HEK293 (cell line): ENCODE measurements around the gene PRKAG2.

Experiments
- CTCF ChIA-PET: fragments of 350-600 bp; formaldehyde crosslinking; extraction: SDS; loops from one replicate; lab custom pipeline; 2021; ENCODE audit warnings: antibody characterized with exemption; lab: Yijun Ruan, JAX
- POLR2A ChIA-PET: fragments of 300-600 bp; formaldehyde crosslinking; extraction: SDS; loops from one replicate; lab custom pipeline; 2020; ENCODE audit warnings: antibody characterized with exemption, inconsistent platforms; lab: Yijun Ruan, JAX
- H3K27ac ChIP-seq: fragments of 200-500 bp; sonication (Bioruptor generic); 2 replicates; pipeline ENCODE4 v1.5.1; 2014; ENCODE audit warnings: low read depth, low read length, control low read depth, inconsistent platforms; ENCODE audit errors: extremely low read depth
- H3K36me3 ChIP-seq, 2 experiments: fragments of 200-500 bp in 1 of 2; sonication (Bioruptor generic) in 1 of 2; 1 replicate in 1 of 2; 2 replicates in 1 of 2; pipeline ENCODE4 v1.5.1; 2014 to 2017; ENCODE audit warnings: inconsistent platforms in 2 of 2, low read length in 2 of 2; ENCODE audit not compliant: control insufficient read depth in 2 of 2, insufficient read depth in 1 of 2
- H3K4me1 ChIP-seq: fragments of 200-500 bp; sonication (Bioruptor generic); 2 replicates; pipeline ENCODE4 v1.5.1; 2014; ENCODE audit warnings: mild to moderate bottlenecking, low read length, inconsistent platforms; ENCODE audit not compliant: control insufficient read depth, insufficient read depth
- H3K4me3 ChIP-seq: 2 replicates; pipeline ENCODE4 v1.5.1; 2011; ENCODE audit warnings: low read depth, mild to moderate bottlenecking, control low read depth, low read length, moderate library complexity
- H3K9me3 ChIP-seq: fragments of 200-500 bp; sonication (Bioruptor generic); 2 replicates; pipeline ENCODE4 v1.5.1; 2014; ENCODE audit warnings: low read depth, low read length, inconsistent platforms; ENCODE audit not compliant: control insufficient read depth, insufficient read depth
- HOXD13 ChIP-seq: sonication (generic); formaldehyde crosslinking; IDR thresholded peaks from 2 replicates; pipeline ENCODE4 v1.8.0; 2022; ENCODE audit warnings: missing genetic modification reagents, borderline replicate concordance
- KLF1 ChIP-seq: fragments of 450-650 bp; formaldehyde crosslinking; IDR thresholded peaks from 2 replicates; pipeline ENCODE4 v1.5.1; 2016; ENCODE audit warnings: missing biosample characterization, missing genetic modification characterization
- KLF9 ChIP-seq: fragments of 450-650 bp; formaldehyde crosslinking; IDR thresholded peaks from 2 replicates; pipeline ENCODE4 v1.5.1; 2016; ENCODE audit warnings: missing biosample characterization, missing genetic modification characterization, low read depth
- MYNN ChIP-seq: fragments of 450-650 bp; formaldehyde crosslinking; IDR thresholded peaks from 2 replicates; pipeline ENCODE4 v1.5.1; 2016; ENCODE audit warnings: missing biosample characterization, missing genetic modification characterization, borderline replicate concordance
- TRIM28 ChIP-seq: IDR thresholded peaks from 2 replicates; pipeline ENCODE4 v1.6.1; 2011; ENCODE audit warnings: low read length, control low read depth, borderline replicate concordance
- ZFP41 ChIP-seq: fragments of 450-650 bp; formaldehyde crosslinking; IDR thresholded peaks from 2 replicates; pipeline ENCODE4 v1.5.1; 2016; ENCODE audit warnings: missing biosample characterization, missing genetic modification characterization, borderline replicate concordance
- ZNF26 ChIP-seq: fragments of 450-650 bp; formaldehyde crosslinking; IDR thresholded peaks from 2 replicates; pipeline ENCODE4 v1.5.1; 2016; ENCODE audit warnings: missing biosample characterization, missing genetic modification characterization
- ZNF366 ChIP-seq: fragments of 450-650 bp; formaldehyde crosslinking; conservative IDR thresholded peaks from 2 replicates; pipeline ENCODE4 v1.5.1; 2016; ENCODE audit warnings: missing biosample characterization, missing genetic modification characterization
- ZNF394 ChIP-seq: fragments of 450-650 bp; formaldehyde crosslinking; IDR thresholded peaks from 2 replicates; pipeline ENCODE4 v1.5.1; 2016; ENCODE audit warnings: missing biosample characterization, missing genetic modification characterization, mild to moderate bottlenecking, moderate library complexity, borderline replicate concordance
- ZNF530 ChIP-seq: fragments of 450-650 bp; formaldehyde crosslinking; IDR thresholded peaks from 2 replicates; pipeline ENCODE4 v1.5.1; 2016; ENCODE audit warnings: low read depth, missing biosample characterization, missing genetic modification characterization
- ZNF670 ChIP-seq: fragments of 450-650 bp; formaldehyde crosslinking; IDR thresholded peaks from 2 replicates; pipeline ENCODE4 v1.5.1; 2016; ENCODE audit warnings: missing biosample characterization, missing genetic modification characterization, low read depth
- ZNF704 ChIP-seq: fragments of 450-650 bp; formaldehyde crosslinking; IDR thresholded peaks from 2 replicates; pipeline ENCODE4 v1.5.1; 2016; ENCODE audit warnings: missing biosample characterization, missing genetic modification characterization
- ZNF768 ChIP-seq: fragments of 450-650 bp; formaldehyde crosslinking; IDR thresholded peaks from 2 replicates; pipeline ENCODE4 v1.5.1; 2018; ENCODE audit warnings: missing biosample characterization, mild to moderate bottlenecking, missing genetic modification characterization
- TF ChIP-seq, protein P1 (sequence below): fragments of 450-650 bp; formaldehyde crosslinking; IDR thresholded peaks from 2 replicates; pipeline ENCODE4 v1.5.1; 2017; ENCODE audit warnings: missing biosample characterization, missing genetic modification characterization
- TF ChIP-seq, protein P2 (sequence below): fragments of 450-650 bp; formaldehyde crosslinking; IDR thresholded peaks from 2 replicates; pipeline ENCODE4 v1.5.1; 2017; ENCODE audit warnings: missing biosample characterization, mild to moderate bottlenecking, missing genetic modification characterization, moderate library complexity

The PRKAG2 gene

GRCh38 chr7:151756076-151756731, 120.7 kb downstream of the PRKAG2 start:
- TF ChIP-seq HOXD13 (CRISPR knock-in tag) = no peak
- no peak for TF ChIP-seq KLF9 (tag by site-specific recombination)
- no peak for TF ChIP-seq MYNN (tag by site-specific recombination)
- TF ChIP-seq, protein P1, sequence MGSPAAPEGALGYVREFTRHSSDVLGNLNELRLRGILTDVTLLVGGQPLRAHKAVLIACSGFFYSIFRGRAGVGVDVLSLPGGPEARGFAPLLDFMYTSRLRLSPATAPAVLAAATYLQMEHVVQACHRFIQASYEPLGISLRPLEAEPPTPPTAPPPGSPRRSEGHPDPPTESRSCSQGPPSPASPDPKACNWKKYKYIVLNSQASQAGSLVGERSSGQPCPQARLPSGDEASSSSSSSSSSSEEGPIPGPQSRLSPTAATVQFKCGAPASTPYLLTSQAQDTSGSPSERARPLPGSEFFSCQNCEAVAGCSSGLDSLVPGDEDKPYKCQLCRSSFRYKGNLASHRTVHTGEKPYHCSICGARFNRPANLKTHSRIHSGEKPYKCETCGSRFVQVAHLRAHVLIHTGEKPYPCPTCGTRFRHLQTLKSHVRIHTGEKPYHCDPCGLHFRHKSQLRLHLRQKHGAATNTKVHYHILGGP (tag by site-specific recombination) = no peak
- TF ChIP-seq ZNF670 (tag by site-specific recombination) = no peak
- TF ChIP-seq ZNF704 (tag by site-specific recombination) = no peak
- TF ChIP-seq ZNF26 (tag by site-specific recombination) = no peak
- TF ChIP-seq ZNF768 = no peak
- TF ChIP-seq, protein P2, sequence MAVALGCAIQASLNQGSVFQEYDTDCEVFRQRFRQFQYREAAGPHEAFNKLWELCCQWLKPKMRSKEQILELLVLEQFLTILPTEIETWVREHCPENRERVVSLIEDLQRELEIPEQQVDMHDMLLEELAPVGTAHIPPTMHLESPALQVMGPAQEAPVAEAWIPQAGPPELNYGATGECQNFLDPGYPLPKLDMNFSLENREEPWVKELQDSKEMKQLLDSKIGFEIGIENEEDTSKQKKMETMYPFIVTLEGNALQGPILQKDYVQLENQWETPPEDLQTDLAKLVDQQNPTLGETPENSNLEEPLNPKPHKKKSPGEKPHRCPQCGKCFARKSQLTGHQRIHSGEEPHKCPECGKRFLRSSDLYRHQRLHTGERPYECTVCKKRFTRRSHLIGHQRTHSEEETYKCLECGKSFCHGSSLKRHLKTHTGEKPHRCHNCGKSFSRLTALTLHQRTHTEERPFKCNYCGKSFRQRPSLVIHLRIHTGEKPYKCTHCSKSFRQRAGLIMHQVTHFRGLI (tag by site-specific recombination) = no peak
- no peak for TF ChIP-seq ZNF530 (tag by site-specific recombination)
- TF ChIP-seq ZNF366 = no peak
- TF ChIP-seq TRIM28 = no peak
- TF ChIP-seq KLF1 (tag by site-specific recombination) = no peak
- TF ChIP-seq ZFP41 (tag by site-specific recombination) = no peak
- POLR2A ChIA-PET = no interaction called here

GRCh38 chr7:151755131-151755801, 121.6 kb downstream of the PRKAG2 start:
- Histone ChIP-seq H3K36me3 (no peaks in the 10 kb centered on the region), H3K9me3 (no peaks in the 10 kb centered on the region)
- POLR2A ChIA-PET = interaction anchor here (0.6 kb wide), 1 partner anchor 414 kb away, joined by 3 read pairs; the partner anchor contains the start of gene NUB1
- TF ChIP-seq ZNF394 (tag by site-specific recombination) = no peak
- TF ChIP-seq, all 188 proteins: peak for 0
- CTCF ChIA-PET = interaction anchor here (0.6 to 3.1 kb wide), 5 partner anchors 11 to 440 kb away, joined by 3 to 19 read pairs (median 4); no protein-coding TSS in a partner anchor
- no peak overlapping the region for H3K4me3 ChIP-seq
- no peaks in the 10 kb centered on the region for H3K4me1 ChIP-seq
- H3K27ac ChIP-seq = no peak overlapping the region

More at GRCh38 chr7:151756076-151756731, 120.7 kb downstream of the PRKAG2 start:
- Histone ChIP-seq H3K27ac (no peak overlapping the region), H3K4me1 (no peaks in the 10 kb centered on the region), H3K36me3 (no peaks in the 10 kb centered on the region), H3K4me3 (no peak overlapping the region), H3K9me3 (no peaks in the 10 kb centered on the region)
- CTCF ChIA-PET = interaction anchor here (0.6 to 3.1 kb wide), 10 partner anchors 12 to 835 kb away, joined by 3 to 19 read pairs (median 5); no protein-coding TSS in a partner anchor
